H1 (cell line): Measurements from ENCODE around the gene RBMS1. TPM values are rescaled to one million over a fixed set of nuclear protein-coding genes. Genes with fewer than 3 reads are reported as not detected.

Experiments
- CHD1 ChIP-seq: IDR thresholded peaks from 2 replicates; pipeline ENCODE4 v1.6.1; 2012; ENCODE audit warnings: low read depth, low read length, improper control_type of control experiment
- CHD7 ChIP-seq: fragments of 300-600 bp; sonication (generic); IDR thresholded peaks from 2 replicates; pipeline ENCODE4 v1.7.1; 2012; ENCODE audit warnings: low read length, moderate library complexity, mild to moderate bottlenecking, inconsistent platforms; ENCODE audit not compliant: insufficient replicate concordance
- CTCF ChIP-seq, 3 experiments: IDR thresholded peaks; 1 replicate in 2 of 3; 2 replicates in 1 of 3; pipeline versions ENCODE4 v1.5.1 to v1.6.1; 2011; ENCODE audit warnings: low read length in 3 of 3, mild to moderate bottlenecking in 3 of 3, inconsistent platforms in 2 of 3, low read depth in 1 of 3, moderate library complexity in 1 of 3; ENCODE audit not compliant: insufficient read depth in 1 of 3; ENCODE audit errors: control extremely low read depth in 1 of 3
- NRF1 ChIP-seq: IDR thresholded peaks from 2 replicates; pipeline ENCODE4 v1.6.1; 2011; ENCODE audit warnings: mild to moderate bottlenecking, low read depth, low read length, improper control_type of control experiment
- POLR2AphosphoS5 ChIP-seq: IDR thresholded peaks from 2 replicates; pipeline ENCODE4 v1.6.1; 2011; ENCODE audit warnings: low read depth, low read length
- TAF7 ChIP-seq: optimal IDR thresholded peaks from 2 replicates; pipeline ENCODE3; 2011; ENCODE audit warnings: low read depth, mild to moderate bottlenecking, inconsistent platforms, low read length, moderate library complexity, borderline replicate concordance
- YY1 ChIP-seq: IDR thresholded peaks from 2 replicates; pipeline ENCODE4 v1.6.1; 2011; ENCODE audit warnings: low read depth, mild to moderate bottlenecking, low read length
- polyA plus RNA-seq, 7 experiments: library from polyadenylated mRNA; depleted of rRNA in 3 of 7; stranded (reverse) in 5 of 7; unstranded in 2 of 7; fragments of >200 nt in 5 of 7; fragments of 200-250 nt in 2 of 7; gene quantifications; 1 replicate in 5 of 7; 2 replicates in 1 of 7; 4 replicates in 1 of 7; pipeline versions ENCODE4 v1.2.1 to v1.2.3, GENCODE V29; 2011 to 2013; ENCODE audit warnings: missing spikeins in 2 of 7, mixed read lengths in 2 of 7
- total RNA-seq: library from RNA; stranded (reverse); fragmentation: NEBNext Ultra II Directional; extraction: Animal tissue kit (Norgen Biotek cat#: 25700); gene quantifications from 2 replicates; pipeline ENCODE4 v1.2.1, GENCODE V29; 2021

RBMS1 gene
- total and polyA plus RNA-seq, 2 of the 8 experiments (the other 6 are each of a cell fraction or from before 2014, with no cell fraction given) = 53.7 to 60.0 TPM

- TF ChIP-seq CTCF (IDR thresholded peaks at IDR 0.05; ENCODE audit: control extremely low read depth in 1 of 3, insufficient read depth in 1 of 3, low read depth in 1 of 3, low read length in 3 of 3) (no peak), CHD7 (no peak), TAF7 (no peak), POLR2AphosphoS5 (no peak), YY1 (no peak), CHD1 (no peak), NRF1 (no peak)
Observed at GRCh38 chr2:160477032-160477431, 16.6 kb downstream of the RBMS1 start (continued).
